HG03469 (cell line): ENCODE data around the gene BEX1.
"Not testable (repeated sequence)": the region's sequence is repeated elsewhere in the genome, so short reads cannot be mapped to it uniquely, and the experiment has no call there.

Experiments
- ATAC-seq: cut with Tn5 transposase; IDR thresholded peaks from one replicate; pipeline ENCODE4 v1.9.1; 2021; ENCODE audit warnings: mild to moderate bottlenecking, moderate library complexity, moderate number of reproducible peaks; ENCODE audit not compliant: unreplicated experiment

BEX1 gene

GRCh38 chrX:103063918-103064434 lies at the start of gene BEX1:
Gene BEX1, minus strand, starts transcription at chrX:103064171. Its CDS starts 897 bp downstream, at chrX:103063274.
- ATAC-seq, result no peak

- not testable (repeated sequence) for ATAC-seq
Observed at GRCh38 chrX:103109497-103109896, 45.5 kb upstream of the BEX1 start.

GRCh38 chrX:103107836-103108235 lies 43.9 kb upstream of the BEX1 start:
- ATAC-seq, result no peak

GRCh38 chrX:103107227-103107737 lies 43.3 kb upstream of the BEX1 start:
- ATAC-seq, result not testable (repeated sequence)

GRCh38 chrX:103104370-103104769 lies 40.4 kb upstream of the BEX1 start:
- not testable (repeated sequence) for ATAC-seq

- ATAC-seq, result not testable (repeated sequence)
Observed at GRCh38 chrX:103103866-103104265, 39.9 kb upstream of the BEX1 start.

GRCh38 chrX:103101299-103102042 lies 37.5 kb upstream of the BEX1 start:
- no peak for ATAC-seq

GRCh38 chrX:103100484-103100883 lies 36.5 kb upstream of the BEX1 start:
- ATAC-seq, result no peak

- no peak for ATAC-seq
Observed at GRCh38 chrX:103099691-103100090, 35.7 kb upstream of the BEX1 start.

GRCh38 chrX:103098488-103098887 lies 34.5 kb upstream of the BEX1 start:
- ATAC-seq, result no peak

- no peak for ATAC-seq
Observed at GRCh38 chrX:103092942-103093341, 29.0 kb upstream of the BEX1 start, which contains the start of gene NXF3. Gene NXF3, minus strand, starts transcription at chrX:103093143. Its CDS starts 120 bp downstream, at chrX:103093023.

- no peak for ATAC-seq
Observed at GRCh38 chrX:103081051-103081450, 17.1 kb upstream of the BEX1 start.

GRCh38 chrX:103073467-103073866 lies 9.5 kb upstream of the BEX1 start:
- no peak for ATAC-seq

- ATAC-seq, result no peak
Observed at GRCh38 chrX:103066606-103067005, 2.6 kb upstream of the BEX1 start.

- ATAC-seq, result no peak
Observed at GRCh38 chrX:103063191-103063845, 653 bp downstream of the BEX1 start.

GRCh38 chrX:103061486-103061885 lies 2.5 kb downstream of the BEX1 start:
- ATAC-seq, result no peak

GRCh38 chrX:103056902-103057301 lies 7.1 kb downstream of the BEX1 start:
- ATAC-seq, result no peak

- ATAC-seq, result no peak
Observed at GRCh38 chrX:103052625-103053024, 11.3 kb downstream of the BEX1 start.

GRCh38 chrX:103051260-103051789 lies 12.6 kb downstream of the BEX1 start:
- ATAC-seq, result no peak

- ATAC-seq, result not testable (repeated sequence)
Observed at GRCh38 chrX:103033371-103033770, 30.6 kb downstream of the BEX1 start.

- ATAC-seq, result no peak
Observed at GRCh38 chrX:103017542-103017941, 46.4 kb downstream of the BEX1 start.
